Measurements from ENCODE around the gene CDCA7. TPM values are rescaled to one million over a fixed set of nuclear protein-coding genes. Genes with fewer than 3 reads are reported as not detected.

The CDCA7 gene
- total RNA-seq, 6 donors from 2014 or later, result 0.46 to 3.1 (median 1.0) TPM; not detected in 1

- DNase-seq, result no peak
- 73 to 81% methylated on average over 6 of the region's 6 CpGs for WGBS, 2 donors
- no peak overlapping the region for H3K27ac ChIP-seq
These were observed 8.6 kb upstream of the CDCA7 start for GRCh38 chr2:173346035-173346434.

GRCh38 chr2:173347305-173348168, 7.1 kb upstream of the CDCA7 start:
- no peaks in the 10 kb centered on the region for H3K4me1 ChIP-seq
- peaks cover 0 to under 1% (median 0%) of the 10 kb centered on the region in 4 donors for H3K27me3 ChIP-seq
- WGBS, 2 donors, result 72 to 74% methylated on average over 8 of the region's 8 CpGs
- ATAC-seq (ENCODE audit: low FRiP score in 2 of 2), result no peak
- no peak overlapping the region for H3K27ac ChIP-seq
- DNase-seq, result no peak
- H3K36me3 ChIP-seq, result no peaks in the 10 kb centered on the region
- TF ChIP-seq CTCF (IDR thresholded peaks at IDR 0.05) (no peak), POLR2A (IDR thresholded peaks at IDR 0.05) (no peak), EP300 (IDR thresholded peaks at IDR 0.05) (no peak), POLR2AphosphoS5 (IDR thresholded peaks at IDR 0.05) (no peak)
- H3K4me3 ChIP-seq, result no peak overlapping the region
- H3K9me3 ChIP-seq, result peaks cover 11 to 21% (median 12%) of the 10 kb centered on the region in 4 donors

More at GRCh38 chr2:173346035-173346434, 8.6 kb upstream of the CDCA7 start:
- Histone ChIP-seq H3K36me3 (no peaks in the 10 kb centered on the region), H3K9me3 (peaks cover 11 to 21% (median 12%) of the 10 kb centered on the region in 4 donors), H3K4me3 (no peak overlapping the region), H3K27me3 (no peaks in the 10 kb centered on the region), H3K4me1 (no peaks in the 10 kb centered on the region)
- ATAC-seq (ENCODE audit: low FRiP score in 2 of 2), result no peak
- TF ChIP-seq POLR2A (IDR thresholded peaks at IDR 0.05), result no peak
- TF ChIP-seq EP300 (IDR thresholded peaks at IDR 0.05), result no peak
- no peak for TF ChIP-seq POLR2AphosphoS5 (IDR thresholded peaks at IDR 0.05)
- TF ChIP-seq CTCF (IDR thresholded peaks at IDR 0.05), result no peak

- H3K36me3 ChIP-seq, result no peaks in the 10 kb centered on the region
- peaks cover 3 to 7% (median 4%) of the 10 kb centered on the region in 4 donors for H3K4me1 ChIP-seq
- WGBS, 2 donors, result 82 to 89% methylated on average over 2 of the region's 2 CpGs
- H3K27me3 ChIP-seq, result peaks cover 0 to 14% (median under 1%) of the 10 kb centered on the region in 4 donors
- H3K9me3 ChIP-seq, result peaks cover 11 to 21% (median 12%) of the 10 kb centered on the region in 4 donors
- no peak overlapping the region for H3K4me3 ChIP-seq
- ATAC-seq (ENCODE audit: low FRiP score in 2 of 2) (no peak), DNase-seq (no peak)
- H3K27ac ChIP-seq, result no peak overlapping the region
- TF ChIP-seq POLR2A (IDR thresholded peaks at IDR 0.05), result no peak
These were observed 5.4 kb upstream of the CDCA7 start for GRCh38 chr2:173349287-173349686.

- ATAC-seq (ENCODE audit: low FRiP score in 2 of 2), result no peak
- Histone ChIP-seq H3K27ac (no peak overlapping the region), H3K4me3 (no peak overlapping the region), H3K27me3 (peaks cover 0 to 22% (median 7%) of the 10 kb centered on the region in 4 donors), H3K4me1 (peaks cover 14 to 18% (median 15%) of the 10 kb centered on the region in 4 donors), H3K36me3 (no peaks in the 10 kb centered on the region), H3K9me3 (peaks cover 9 to 17% (median 11%) of the 10 kb centered on the region in 4 donors)
- WGBS, 2 donors, result 76 to 81% methylated on average over 2 of the region's 2 CpGs
- no peak for DNase-seq
- TF ChIP-seq CTCF (IDR thresholded peaks at IDR 0.05), result no peak
- no peak for TF ChIP-seq EP300 (IDR thresholded peaks at IDR 0.05)
- no peak for TF ChIP-seq POLR2A (IDR thresholded peaks at IDR 0.05)
- TF ChIP-seq POLR2AphosphoS5 (IDR thresholded peaks at IDR 0.05), result no peak
These were observed 4.3 kb upstream of the CDCA7 start for GRCh38 chr2:173350383-173350782.

- no peak for TF ChIP-seq POLR2A (IDR thresholded peaks at IDR 0.05)
- TF ChIP-seq POLR2AphosphoS5 (IDR thresholded peaks at IDR 0.05), result no peak
- no peak for TF ChIP-seq CTCF (IDR thresholded peaks at IDR 0.05)
- TF ChIP-seq EP300 (IDR thresholded peaks at IDR 0.05), result no peak
- Histone ChIP-seq H3K4me1 (peaks cover 18 to 26% (median 20%) of the 10 kb centered on the region in 4 donors), H3K27me3 (peaks cover 0 to 29% (median 7%) of the 10 kb centered on the region in 4 donors), H3K36me3 (no peaks in the 10 kb centered on the region), H3K27ac (no peak overlapping the region), H3K9me3 (peaks cover 0 to 3% (median 0%) of the 10 kb centered on the region in 4 donors), H3K4me3 (no peak overlapping the region)
- ATAC-seq (ENCODE audit: low FRiP score in 2 of 2) (no peak), DNase-seq (no peak)
- 30 to 31% methylated on average over 4 of the region's 4 CpGs for WGBS, 2 donors
These were observed 2.8 kb upstream of the CDCA7 start for GRCh38 chr2:173351879-173352278.

Measured in upper lobe of left lung (tissue), 6 donors.